H1 (cell line): ENCODE data around the gene SLC39A6. TPM values are rescaled to one million over a fixed set of nuclear protein-coding genes. Genes with fewer than 3 reads are reported as not detected.

ENCODE experiments used
- EP300 ChIP-seq, 2 experiments: IDR thresholded peaks; 1 replicate in 1 of 2; 2 replicates in 1 of 2; pipeline ENCODE4 v1.6.1; 2011 to 2012; ENCODE audit warnings: low read depth in 2 of 2, low read length in 2 of 2, mild to moderate bottlenecking in 2 of 2, borderline replicate concordance in 1 of 2, inconsistent platforms in 1 of 2, moderate library complexity in 1 of 2
- FOSL1 ChIP-seq: IDR thresholded peaks from 2 replicates; pipeline ENCODE4 v1.6.1; 2011; ENCODE audit warnings: mild to moderate bottlenecking, low read depth, low read length, moderate library complexity; ENCODE audit not compliant: insufficient read depth
- KDM1A ChIP-seq: fragments of 200-600, 300-600 bp; sonication (generic); IDR thresholded peaks from 2 replicates; pipeline ENCODE4 v1.7.1; 2016; ENCODE audit warnings: mild to moderate bottlenecking, low read length, borderline replicate concordance
- SP1 ChIP-seq: IDR thresholded peaks from 2 replicates; pipeline ENCODE4 v1.6.1; 2011; ENCODE audit warnings: low read depth, low read length
- polyA plus RNA-seq, 7 experiments: library from polyadenylated mRNA; depleted of rRNA in 3 of 7; stranded (reverse) in 5 of 7; unstranded in 2 of 7; fragments of >200 nt in 5 of 7; fragments of 200-250 nt in 2 of 7; gene quantifications; 1 replicate in 5 of 7; 2 replicates in 1 of 7; 4 replicates in 1 of 7; pipeline versions ENCODE4 v1.2.1 to v1.2.3, GENCODE V29; 2011 to 2013; ENCODE audit warnings: missing spikeins in 2 of 7, mixed read lengths in 2 of 7
- total RNA-seq: library from RNA; stranded (reverse); fragmentation: NEBNext Ultra II Directional; extraction: Animal tissue kit (Norgen Biotek cat#: 25700); gene quantifications from 2 replicates; pipeline ENCODE4 v1.2.1, GENCODE V29; 2021
- TF ChIP-seq, protein P1 (sequence below): IDR thresholded peaks from 2 replicates; pipeline ENCODE4 v1.6.1; 2011; ENCODE audit warnings: low read length, improper control_type of control experiment

Gene SLC39A6
- total and polyA plus RNA-seq, 2 of the 8 experiments (the other 6 are each of a cell fraction or from before 2014, with no cell fraction given) = 36.8 to 55.4 TPM

GRCh38 chr18:36153771-36154170 is 24.6 kb upstream of the SLC39A6 start (continued):
- TF ChIP-seq FOSL1 (no peak), SP1 (no peak), KDM1A (no peak), EP300 (IDR thresholded peaks at IDR 0.05; ENCODE audit: borderline replicate concordance in 1 of 2, low read depth in 2 of 2, low read length in 2 of 2) (no peak)
- TF ChIP-seq, protein P1, sequence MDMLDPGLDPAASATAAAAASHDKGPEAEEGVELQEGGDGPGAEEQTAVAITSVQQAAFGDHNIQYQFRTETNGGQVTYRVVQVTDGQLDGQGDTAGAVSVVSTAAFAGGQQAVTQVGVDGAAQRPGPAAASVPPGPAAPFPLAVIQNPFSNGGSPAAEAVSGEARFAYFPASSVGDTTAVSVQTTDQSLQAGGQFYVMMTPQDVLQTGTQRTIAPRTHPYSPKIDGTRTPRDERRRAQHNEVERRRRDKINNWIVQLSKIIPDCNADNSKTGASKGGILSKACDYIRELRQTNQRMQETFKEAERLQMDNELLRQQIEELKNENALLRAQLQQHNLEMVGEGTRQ = no peak
- TF ChIP-seq, all 59 proteins: peak for 0
